HepG2 (cell line): ENCODE measurements around the gene PRKCZ. TPM values are rescaled to one million over a fixed set of nuclear protein-coding genes. Genes with fewer than 3 reads are reported as not detected.

Experiments used
- ADNP ChIP-seq: sonication (generic); formaldehyde crosslinking; IDR thresholded peaks from 2 replicates; pipeline ENCODE4 v1.4.0; 2020; ENCODE audit warnings: missing genetic modification reagents
- ATF7 ChIP-seq, 2 experiments: fragments of 450-650 bp in 1 of 2; sonication (generic) in 1 of 2; formaldehyde crosslinking in 1 of 2; IDR thresholded peaks; 2 replicates each; pipeline versions ENCODE4 v1.4.0 to v1.6.1; 2016 to 2020; ENCODE audit warnings: antibody characterized with exemption in 1 of 2, mild to moderate bottlenecking in 1 of 2, missing genetic modification reagents in 1 of 2
- CAMTA2 ChIP-seq: sonication (generic); formaldehyde crosslinking; IDR thresholded peaks from 2 replicates; pipeline ENCODE4 v1.4.0; 2020; ENCODE audit warnings: mild to moderate bottlenecking, missing genetic modification reagents, borderline replicate concordance
- ESRRA ChIP-seq: sonication (generic); formaldehyde crosslinking; IDR thresholded peaks from 2 replicates; pipeline ENCODE4 v1.5.1; 2020; ENCODE audit warnings: mild to moderate bottlenecking, low read depth, missing genetic modification reagents
- HDAC2 ChIP-seq: sonication (generic); formaldehyde crosslinking; IDR thresholded peaks from 2 replicates; pipeline ENCODE4 v1.4.0; 2020; ENCODE audit warnings: missing genetic modification reagents
- NCOR1 ChIP-seq: fragments of 200-600 bp; sonication (generic); IDR thresholded peaks from 2 replicates; pipeline ENCODE4 v1.7.0; 2017; ENCODE audit warnings: antibody characterized with exemption, low read length, borderline replicate concordance
- NFRKB ChIP-seq: fragments of 450-650 bp; IDR thresholded peaks from 2 replicates; pipeline ENCODE4 v1.6.1; 2017
- NRL ChIP-seq: sonication (generic); formaldehyde crosslinking; IDR thresholded peaks from 2 replicates; pipeline ENCODE4 v1.5.0; 2020; ENCODE audit warnings: missing genetic modification reagents, mild to moderate bottlenecking, moderate library complexity, borderline replicate concordance
- RFX3 ChIP-seq: IDR thresholded peaks from 2 replicates; pipeline ENCODE4 v1.6.1; 2016; ENCODE audit warnings: missing biosample characterization, missing genetic modification reagents
- SRSF1 ChIP-seq: fragments of 200-400 bp; formaldehyde crosslinking; optimal IDR thresholded peaks from 2 replicates; pipeline ENCODE3; 2017; ENCODE audit warnings: mild to moderate bottlenecking, low read depth, low read length, moderate library complexity
- ZNF441 ChIP-seq: sonication (generic); formaldehyde crosslinking; IDR thresholded peaks from 2 replicates; pipeline ENCODE4 v1.7.0; 2021; ENCODE audit warnings: missing genetic modification reagents, borderline replicate concordance
- ZNF563 ChIP-seq: sonication (generic); formaldehyde crosslinking; IDR thresholded peaks from 2 replicates; pipeline ENCODE4 v1.8.0; 2022; ENCODE audit warnings: mild to moderate bottlenecking, moderate library complexity, missing genetic modification reagents
- polyA plus RNA-seq, 8 experiments: library from polyadenylated mRNA; depleted of rRNA in 3 of 8; stranded (reverse) in 7 of 8; unstranded in 1 of 8; fragments of >200 nt; fragmentation: Illumina TruSeq in 4 of 8; extraction: Trizol in 4 of 8; gene quantifications; 2 replicates each; pipeline versions ENCODE4 v1.2.1 to v1.2.3, GENCODE V29; 2011 to 2016; ENCODE audit warnings: low read depth in 4 of 8, missing spikeins in 1 of 8, mixed read lengths in 1 of 8; ENCODE audit not compliant: insufficient read depth in 1 of 8
- total RNA-seq, 5 experiments: library from RNA; depleted of rRNA; stranded (reverse); fragments of >200 nt; fragmentation: Illumina TruSeq; extraction: Trizol; gene quantifications; 2 replicates each; pipeline ENCODE4 v1.2.3, GENCODE V29; 2016; ENCODE audit warnings: low read depth in 1 of 5
- TF ChIP-seq, protein P1 (sequence below): sonication (generic); formaldehyde crosslinking; IDR thresholded peaks from 2 replicates; pipeline ENCODE4 v1.4.0; 2020; ENCODE audit warnings: mild to moderate bottlenecking, missing genetic modification reagents
- TF ChIP-seq, protein P2 (sequence below): sonication (generic); formaldehyde crosslinking; IDR thresholded peaks from 2 replicates; pipeline ENCODE4 v1.4.0; 2020; ENCODE audit warnings: missing genetic modification reagents
- TF ChIP-seq, protein P3 (sequence below): sonication (generic); formaldehyde crosslinking; IDR thresholded peaks from 2 replicates; pipeline ENCODE4 v1.4.0; 2020; ENCODE audit warnings: missing genetic modification reagents, low read depth, mild to moderate bottlenecking, borderline replicate concordance
- TF ChIP-seq, protein P4 (sequence below): sonication (generic); formaldehyde crosslinking; IDR thresholded peaks from 2 replicates; pipeline ENCODE4 v1.4.0; 2020; ENCODE audit warnings: mild to moderate bottlenecking, missing genetic modification reagents, borderline replicate concordance
- TF ChIP-seq, protein P5 (sequence below): sonication (generic); formaldehyde crosslinking; IDR thresholded peaks from 2 replicates; pipeline ENCODE4 v1.9.0; 2021; ENCODE audit warnings: missing genetic modification reagents, borderline replicate concordance

The PRKCZ gene
- total and polyA plus RNA-seq, 2 of the 13 experiments (the other 11 are each of a cell fraction or from before 2014, with no cell fraction given), result 34.7 to 85.2 TPM

DNA sequence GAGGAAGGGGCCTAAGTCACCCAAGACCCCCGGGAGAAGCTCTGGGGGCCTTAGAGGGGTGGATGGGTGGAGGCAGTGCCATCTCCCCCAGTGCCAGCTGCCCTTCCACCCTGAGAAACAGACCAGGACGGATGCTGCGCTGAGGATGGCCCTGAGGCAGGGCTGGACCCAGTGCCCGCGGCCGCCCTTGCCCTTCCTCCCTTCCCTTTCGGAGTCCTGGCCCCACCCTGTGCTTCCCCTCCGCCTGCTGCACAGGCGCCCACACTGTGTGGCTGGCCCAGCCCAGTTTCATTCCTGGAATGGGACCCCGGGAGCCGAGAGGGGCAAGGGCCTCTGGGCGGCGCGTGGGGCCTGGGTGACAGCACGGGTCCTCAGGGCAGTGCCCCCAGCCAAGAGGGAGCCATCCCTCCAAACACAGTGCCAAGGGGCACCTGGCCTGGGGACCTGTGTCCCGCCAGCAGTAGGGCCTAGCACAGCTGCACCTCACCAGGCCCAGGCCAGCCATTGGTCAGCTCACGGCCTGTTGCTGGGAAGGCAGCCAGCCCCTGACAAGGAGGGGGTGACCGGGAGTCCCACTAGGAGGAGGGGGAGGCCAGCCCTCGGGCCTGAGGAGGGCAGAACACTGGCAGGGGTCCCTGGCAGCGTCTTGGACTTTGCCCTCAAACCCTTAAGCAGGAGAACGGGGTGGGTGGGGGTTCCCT lies 164.5 kb downstream of the PRKCZ start (continued):
- TF ChIP-seq, protein P1, sequence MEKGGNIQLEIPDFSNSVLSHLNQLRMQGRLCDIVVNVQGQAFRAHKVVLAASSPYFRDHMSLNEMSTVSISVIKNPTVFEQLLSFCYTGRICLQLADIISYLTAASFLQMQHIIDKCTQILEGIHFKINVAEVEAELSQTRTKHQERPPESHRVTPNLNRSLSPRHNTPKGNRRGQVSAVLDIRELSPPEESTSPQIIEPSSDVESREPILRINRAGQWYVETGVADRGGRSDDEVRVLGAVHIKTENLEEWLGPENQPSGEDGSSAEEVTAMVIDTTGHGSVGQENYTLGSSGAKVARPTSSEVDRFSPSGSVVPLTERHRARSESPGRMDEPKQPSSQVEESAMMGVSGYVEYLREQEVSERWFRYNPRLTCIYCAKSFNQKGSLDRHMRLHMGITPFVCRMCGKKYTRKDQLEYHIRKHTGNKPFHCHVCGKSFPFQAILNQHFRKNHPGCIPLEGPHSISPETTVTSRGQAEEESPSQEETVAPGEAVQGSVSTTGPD (CRISPR knock-in tag), result no peak
- TF ChIP-seq SRSF1, result no peak
- TF ChIP-seq NRL (CRISPR knock-in tag), result no peak
- TF ChIP-seq ADNP (CRISPR knock-in tag), result no peak
- no peak for TF ChIP-seq ESRRA (CRISPR knock-in tag)
- TF ChIP-seq NFRKB, result no peak
- TF ChIP-seq CAMTA2 (CRISPR knock-in tag), result 0 out of 2 replicates have a peak, but pooled peaks have one; percentile 45
- no peak for TF ChIP-seq ZNF563 (CRISPR knock-in tag)
- no peak for TF ChIP-seq HDAC2 (CRISPR knock-in tag)
- no peak for TF ChIP-seq ATF7 (IDR thresholded peaks at IDR 0.05)
- no peak for TF ChIP-seq ATF7 (CRISPR knock-in tag; IDR thresholded peaks at IDR 0.05)
- TF ChIP-seq, protein P2, sequence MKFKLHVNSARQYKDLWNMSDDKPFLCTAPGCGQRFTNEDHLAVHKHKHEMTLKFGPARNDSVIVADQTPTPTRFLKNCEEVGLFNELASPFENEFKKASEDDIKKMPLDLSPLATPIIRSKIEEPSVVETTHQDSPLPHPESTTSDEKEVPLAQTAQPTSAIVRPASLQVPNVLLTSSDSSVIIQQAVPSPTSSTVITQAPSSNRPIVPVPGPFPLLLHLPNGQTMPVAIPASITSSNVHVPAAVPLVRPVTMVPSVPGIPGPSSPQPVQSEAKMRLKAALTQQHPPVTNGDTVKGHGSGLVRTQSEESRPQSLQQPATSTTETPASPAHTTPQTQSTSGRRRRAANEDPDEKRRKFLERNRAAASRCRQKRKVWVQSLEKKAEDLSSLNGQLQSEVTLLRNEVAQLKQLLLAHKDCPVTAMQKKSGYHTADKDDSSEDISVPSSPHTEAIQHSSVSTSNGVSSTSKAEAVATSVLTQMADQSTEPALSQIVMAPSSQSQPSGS (CRISPR knock-in tag), result no peak
- no peak for TF ChIP-seq ZNF441 (CRISPR knock-in tag)
- TF ChIP-seq, protein P3, sequence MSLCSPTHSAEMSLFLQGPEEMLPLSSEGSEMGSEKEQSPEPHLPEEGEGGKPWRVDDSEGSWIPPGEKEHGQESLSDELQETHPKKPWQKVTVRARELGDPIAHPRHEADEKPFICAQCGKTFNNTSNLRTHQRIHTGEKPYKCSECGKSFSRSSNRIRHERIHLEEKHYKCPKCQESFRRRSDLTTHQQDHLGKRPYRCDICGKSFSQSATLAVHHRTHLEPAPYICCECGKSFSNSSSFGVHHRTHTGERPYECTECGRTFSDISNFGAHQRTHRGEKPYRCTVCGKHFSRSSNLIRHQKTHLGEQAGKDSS (CRISPR knock-in tag), result peak; percentile 26; the same call in 1 of the 2 replicates
- no peak for TF ChIP-seq NCOR1
- TF ChIP-seq, protein P4, sequence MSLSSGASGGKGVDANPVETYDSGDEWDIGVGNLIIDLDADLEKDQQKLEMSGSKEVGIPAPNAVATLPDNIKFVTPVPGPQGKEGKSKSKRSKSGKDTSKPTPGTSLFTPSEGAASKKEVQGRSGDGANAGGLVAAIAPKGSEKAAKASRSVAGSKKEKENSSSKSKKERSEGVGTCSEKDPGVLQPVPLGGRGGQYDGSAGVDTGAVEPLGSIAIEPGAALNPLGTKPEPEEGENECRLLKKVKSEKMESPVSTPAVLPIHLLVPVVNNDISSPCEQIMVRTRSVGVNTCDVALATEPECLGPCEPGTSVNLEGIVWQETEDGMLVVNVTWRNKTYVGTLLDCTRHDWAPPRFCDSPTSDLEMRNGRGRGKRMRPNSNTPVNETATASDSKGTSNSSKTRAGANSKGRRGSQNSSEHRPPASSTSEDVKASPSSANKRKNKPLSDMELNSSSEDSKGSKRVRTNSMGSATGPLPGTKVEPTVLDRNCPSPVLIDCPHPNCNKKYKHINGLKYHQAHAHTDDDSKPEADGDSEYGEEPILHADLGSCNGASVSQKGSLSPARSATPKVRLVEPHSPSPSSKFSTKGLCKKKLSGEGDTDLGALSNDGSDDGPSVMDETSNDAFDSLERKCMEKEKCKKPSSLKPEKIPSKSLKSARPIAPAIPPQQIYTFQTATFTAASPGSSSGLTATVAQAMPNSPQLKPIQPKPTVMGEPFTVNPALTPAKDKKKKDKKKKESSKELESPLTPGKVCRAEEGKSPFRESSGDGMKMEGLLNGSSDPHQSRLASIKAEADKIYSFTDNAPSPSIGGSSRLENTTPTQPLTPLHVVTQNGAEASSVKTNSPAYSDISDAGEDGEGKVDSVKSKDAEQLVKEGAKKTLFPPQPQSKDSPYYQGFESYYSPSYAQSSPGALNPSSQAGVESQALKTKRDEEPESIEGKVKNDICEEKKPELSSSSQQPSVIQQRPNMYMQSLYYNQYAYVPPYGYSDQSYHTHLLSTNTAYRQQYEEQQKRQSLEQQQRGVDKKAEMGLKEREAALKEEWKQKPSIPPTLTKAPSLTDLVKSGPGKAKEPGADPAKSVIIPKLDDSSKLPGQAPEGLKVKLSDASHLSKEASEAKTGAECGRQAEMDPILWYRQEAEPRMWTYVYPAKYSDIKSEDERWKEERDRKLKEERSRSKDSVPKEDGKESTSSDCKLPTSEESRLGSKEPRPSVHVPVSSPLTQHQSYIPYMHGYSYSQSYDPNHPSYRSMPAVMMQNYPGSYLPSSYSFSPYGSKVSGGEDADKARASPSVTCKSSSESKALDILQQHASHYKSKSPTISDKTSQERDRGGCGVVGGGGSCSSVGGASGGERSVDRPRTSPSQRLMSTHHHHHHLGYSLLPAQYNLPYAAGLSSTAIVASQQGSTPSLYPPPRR (CRISPR knock-in tag), result no peak
- TF ChIP-seq RFX3 (CRISPR knock-in tag), result no peak
- TF ChIP-seq, protein P5, sequence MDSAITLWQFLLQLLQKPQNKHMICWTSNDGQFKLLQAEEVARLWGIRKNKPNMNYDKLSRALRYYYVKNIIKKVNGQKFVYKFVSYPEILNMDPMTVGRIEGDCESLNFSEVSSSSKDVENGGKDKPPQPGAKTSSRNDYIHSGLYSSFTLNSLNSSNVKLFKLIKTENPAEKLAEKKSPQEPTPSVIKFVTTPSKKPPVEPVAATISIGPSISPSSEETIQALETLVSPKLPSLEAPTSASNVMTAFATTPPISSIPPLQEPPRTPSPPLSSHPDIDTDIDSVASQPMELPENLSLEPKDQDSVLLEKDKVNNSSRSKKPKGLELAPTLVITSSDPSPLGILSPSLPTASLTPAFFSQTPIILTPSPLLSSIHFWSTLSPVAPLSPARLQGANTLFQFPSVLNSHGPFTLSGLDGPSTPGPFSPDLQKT (CRISPR knock-in tag), result no peak
